Measurements from ENCODE around the gene AGAP1.

AGAP1 gene

GRCh38 chr2:236085211-236085610 is 591.4 kb downstream of the AGAP1 start:
- TF ChIP-seq, protein P1, sequence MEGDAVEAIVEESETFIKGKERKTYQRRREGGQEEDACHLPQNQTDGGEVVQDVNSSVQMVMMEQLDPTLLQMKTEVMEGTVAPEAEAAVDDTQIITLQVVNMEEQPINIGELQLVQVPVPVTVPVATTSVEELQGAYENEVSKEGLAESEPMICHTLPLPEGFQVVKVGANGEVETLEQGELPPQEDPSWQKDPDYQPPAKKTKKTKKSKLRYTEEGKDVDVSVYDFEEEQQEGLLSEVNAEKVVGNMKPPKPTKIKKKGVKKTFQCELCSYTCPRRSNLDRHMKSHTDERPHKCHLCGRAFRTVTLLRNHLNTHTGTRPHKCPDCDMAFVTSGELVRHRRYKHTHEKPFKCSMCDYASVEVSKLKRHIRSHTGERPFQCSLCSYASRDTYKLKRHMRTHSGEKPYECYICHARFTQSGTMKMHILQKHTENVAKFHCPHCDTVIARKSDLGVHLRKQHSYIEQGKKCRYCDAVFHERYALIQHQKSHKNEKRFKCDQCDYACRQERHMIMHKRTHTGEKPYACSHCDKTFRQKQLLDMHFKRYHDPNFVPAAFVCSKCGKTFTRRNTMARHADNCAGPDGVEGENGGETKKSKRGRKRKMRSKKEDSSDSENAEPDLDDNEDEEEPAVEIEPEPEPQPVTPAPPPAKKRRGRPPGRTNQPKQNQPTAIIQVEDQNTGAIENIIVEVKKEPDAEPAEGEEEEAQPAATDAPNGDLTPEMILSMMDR (IDR thresholded peaks at IDR 0.05) = no peak

DNA sequence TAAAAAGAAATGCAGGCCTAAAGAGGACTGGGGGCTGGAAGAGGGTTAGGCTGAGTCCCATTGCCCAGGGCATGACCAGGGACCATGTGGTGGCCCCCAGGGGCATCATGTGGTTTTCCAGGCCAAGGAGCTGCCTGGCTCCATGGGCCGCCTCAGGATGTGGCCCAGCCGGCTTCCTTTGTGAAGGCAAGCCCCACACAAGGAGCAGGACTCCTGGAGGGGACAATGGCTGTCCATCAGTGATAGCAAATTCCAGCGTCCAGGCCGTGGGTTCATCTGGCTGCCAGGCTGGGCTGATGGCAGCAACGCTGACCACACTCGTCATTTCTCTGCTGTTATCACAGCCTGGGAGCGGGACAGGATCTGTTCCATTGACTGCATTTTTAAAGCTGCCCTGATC is 591.8 kb downstream of the AGAP1 start:
- TF ChIP-seq, protein P1 (IDR thresholded peaks at IDR 0.05) = no peak

DNA sequence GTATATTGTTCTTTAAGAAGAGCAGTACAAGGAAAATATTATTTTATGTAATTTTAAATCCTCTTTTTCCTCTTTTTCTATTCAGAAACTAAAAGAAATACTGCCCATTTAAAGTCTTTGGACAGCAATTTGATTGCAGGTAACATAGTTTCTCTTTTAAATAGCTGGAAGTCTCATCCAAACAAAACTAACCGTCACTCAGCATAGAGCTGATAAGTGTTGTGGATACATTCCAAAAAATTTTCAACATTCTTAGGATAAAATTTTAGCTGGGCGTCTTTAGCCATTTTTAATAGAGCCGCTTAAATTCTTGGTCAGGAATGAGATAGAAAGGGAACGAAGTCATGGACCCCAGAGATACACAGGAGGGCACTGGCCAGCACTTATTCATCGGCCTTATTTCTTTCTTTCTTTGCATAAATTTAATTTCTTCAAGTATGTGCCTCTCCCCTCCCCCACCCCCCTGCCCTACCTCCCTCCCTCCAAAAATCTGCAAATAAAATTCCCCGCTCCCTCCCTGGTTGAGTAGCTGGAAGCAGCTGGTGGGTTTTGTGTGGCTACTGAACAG is 592.6 kb downstream of the AGAP1 start:
- TF ChIP-seq, protein P1 (IDR thresholded peaks at IDR 0.05) = no peak

GRCh38 chr2:236086971-236087465 is 593.2 kb downstream of the AGAP1 start:
- TF ChIP-seq, protein P1 (IDR thresholded peaks at IDR 0.05) = no peak

DNA sequence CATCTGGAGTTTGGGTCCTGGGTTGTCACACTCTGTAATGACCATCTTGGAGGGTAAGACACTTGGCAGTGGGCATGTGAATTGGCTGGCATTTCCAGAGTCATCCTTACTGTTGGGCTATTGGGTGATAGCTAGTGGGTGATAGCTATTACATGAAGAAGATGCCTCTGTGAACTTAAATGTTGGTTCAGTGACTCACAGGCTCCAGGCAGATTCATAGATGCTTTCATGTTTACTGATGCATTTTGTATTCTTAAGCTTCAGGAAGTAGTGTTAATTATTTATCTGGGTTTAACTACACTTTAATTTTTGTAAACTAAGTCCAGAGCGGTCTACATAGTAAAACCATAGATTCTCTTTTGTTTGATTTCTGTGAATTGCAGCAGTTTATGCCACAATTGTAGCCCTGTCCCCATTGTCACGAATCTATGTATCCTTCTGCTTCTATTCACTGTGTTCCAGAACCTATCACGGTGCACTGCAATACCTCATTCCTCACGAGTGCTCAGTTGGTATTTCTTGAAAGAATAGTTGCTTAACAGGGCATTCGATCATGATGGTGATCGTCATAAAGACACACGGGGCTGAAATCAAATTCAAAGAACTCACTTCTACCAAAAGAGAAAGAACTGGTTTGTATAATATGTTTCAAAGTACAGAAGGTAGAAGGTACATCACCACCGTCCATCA is 594.7 kb downstream of the AGAP1 start:
- TF ChIP-seq, protein P1 (IDR thresholded peaks at IDR 0.05) = no peak

DNA sequence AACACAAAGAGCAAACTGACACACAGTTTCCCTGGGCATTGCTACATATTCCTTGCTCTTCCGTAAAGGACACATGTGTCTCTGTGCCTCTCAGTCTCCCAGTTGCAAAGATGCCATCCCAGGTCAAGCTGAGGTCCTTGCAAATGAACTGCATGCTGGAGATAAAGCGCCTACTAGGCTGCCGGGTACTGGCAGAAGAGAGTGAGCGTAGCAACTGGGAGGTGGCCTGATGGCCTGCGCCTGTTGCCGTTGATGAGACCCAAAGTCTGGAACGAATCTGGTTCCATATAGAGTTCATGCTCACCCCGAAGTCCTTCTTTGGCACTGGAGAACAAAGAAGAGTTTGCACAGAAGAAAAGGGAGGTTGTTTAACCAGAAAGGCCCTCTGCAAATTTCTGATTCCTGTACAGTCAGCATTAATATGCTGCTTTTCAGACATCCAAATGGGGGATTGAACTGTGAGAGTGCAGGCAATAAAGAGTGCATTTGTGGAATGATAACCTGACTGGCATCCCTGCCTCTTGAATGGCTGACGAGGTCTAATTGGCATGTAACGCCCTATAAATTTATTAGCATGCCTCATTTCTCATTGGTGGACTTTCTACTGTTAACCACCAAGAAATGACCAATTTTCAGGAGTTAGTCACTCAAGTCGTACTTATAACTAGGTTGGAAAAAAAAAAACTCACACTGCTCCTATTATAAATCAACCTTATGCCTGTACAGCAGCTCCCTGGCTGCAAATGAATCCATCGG is 595.6 kb downstream of the AGAP1 start:
- TF ChIP-seq, protein P1 (IDR thresholded peaks at IDR 0.05) = no peak

GRCh38 chr2:236090027-236090382 is 596.2 kb downstream of the AGAP1 start:
- TF ChIP-seq, protein P1 (IDR thresholded peaks at IDR 0.05) = no peak

All from LNCAP (cell line).